ENCODE data around the gene ARHGAP5.

The ARHGAP5 gene

GRCh38 chr14:32202491-32202997 lies 125.4 kb downstream of the ARHGAP5 start:
- DNase-seq (ENCODE audit: low read depth): peak; percentile 2
- TF ChIP-seq CTCF (IDR thresholded peaks at IDR 0.05; ENCODE audit: low read depth, low read length, missing control alignments): no peak
- peak overlapping the region; percentile 64 for H3K4me3 ChIP-seq (ENCODE audit: low read depth, low read length)
- in situ Hi-C loops (cut with HindIII; ENCODE audit: low sequenced_read_pairs): no loop called here

GRCh38 chr14:32202998-32203882 lies 126.1 kb downstream of the ARHGAP5 start, which contains the start of gene RNU6-8:
Gene RNU6-8 (minus strand): TSS chr14:32203269.
- in situ Hi-C loops (cut with HindIII; ENCODE audit: low sequenced_read_pairs): no loop called here

GRCh38 chr14:32203928-32204357 lies 126.8 kb downstream of the ARHGAP5 start:
- DNase-seq (ENCODE audit: low read depth): no peak
- in situ Hi-C loops (cut with HindIII; ENCODE audit: low sequenced_read_pairs): no loop called here
- TF ChIP-seq CTCF (IDR thresholded peaks at IDR 0.05; ENCODE audit: low read depth, low read length, missing control alignments): no peak
- peak overlapping the region; percentile 64 for H3K4me3 ChIP-seq (ENCODE audit: low read depth, low read length)

More at GRCh38 chr14:32202998-32203882, 126.1 kb downstream of the ARHGAP5 start, which contains the start of gene RNU6-8:
- TF ChIP-seq CTCF (IDR thresholded peaks at IDR 0.05; ENCODE audit: low read depth, low read length, missing control alignments): no peak
- DNase-seq (ENCODE audit: low read depth): peak; percentile 71
- H3K4me3 ChIP-seq (ENCODE audit: low read depth, low read length): peak within 1 kb of the TSS; percentile 64

GRCh38 chr14:32205554-32205953 lies 128.4 kb downstream of the ARHGAP5 start:
- no peak for DNase-seq (ENCODE audit: low read depth)
- no peak overlapping the region for H3K4me3 ChIP-seq (ENCODE audit: low read depth, low read length)
- in situ Hi-C loops (cut with HindIII; ENCODE audit: low sequenced_read_pairs): no loop called here
- no peak for TF ChIP-seq CTCF (IDR thresholded peaks at IDR 0.05; ENCODE audit: low read depth, low read length, missing control alignments)

DNA sequence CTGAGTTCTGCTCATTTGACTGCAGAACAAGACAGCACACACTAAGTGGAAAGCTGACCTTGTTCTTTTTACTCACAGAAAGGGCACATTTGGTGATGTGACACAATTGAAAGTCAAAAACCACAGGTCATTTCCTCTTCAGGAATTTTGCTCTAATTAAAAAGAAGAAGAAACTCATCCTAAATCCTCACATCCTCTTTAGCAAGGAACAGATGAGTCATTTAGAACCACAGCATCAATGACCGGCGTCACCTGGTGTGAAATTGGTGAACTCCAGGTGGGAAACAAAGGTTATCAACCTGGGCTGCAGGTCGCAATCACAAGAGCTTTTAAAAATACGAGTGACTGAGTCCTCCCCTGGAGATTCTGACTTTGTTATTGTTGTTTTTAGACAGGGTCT lies 128.9 kb downstream of the ARHGAP5 start:
- DNase-seq (ENCODE audit: low read depth): no peak

GRCh38 chr14:32206552-32206951 lies 129.4 kb downstream of the ARHGAP5 start:
- no peak overlapping the region for H3K4me3 ChIP-seq (ENCODE audit: low read depth, low read length)
- no peak for TF ChIP-seq CTCF (IDR thresholded peaks at IDR 0.05; ENCODE audit: low read depth, low read length, missing control alignments)
- in situ Hi-C loops (cut with HindIII; ENCODE audit: low sequenced_read_pairs): no loop called here
- no peak for DNase-seq (ENCODE audit: low read depth)

More for the DNA sequence above, 128.9 kb downstream of the ARHGAP5 start:
- H3K4me3 ChIP-seq (ENCODE audit: low read depth, low read length): no peak overlapping the region
- in situ Hi-C loops (cut with HindIII; ENCODE audit: low sequenced_read_pairs): no loop called here
- TF ChIP-seq CTCF (IDR thresholded peaks at IDR 0.05; ENCODE audit: low read depth, low read length, missing control alignments): no peak

Data from astrocyte of the cerebellum (primary cell).